Measurements from ENCODE around the gene SYNGR1.

Gene SYNGR1

GRCh38 chr22:39359659-39360195, 9.9 kb downstream of the SYNGR1 start:
- peaks cover 0 to 11% of the 10 kb centered on the region in 2 experiments for H3K36me3 ChIP-seq (ENCODE audit: control insufficient read depth in 1 of 2, insufficient read depth in 2 of 2, low read depth in 1 of 2, low read length in 2 of 2)
- no peak overlapping the region for H3K18ac ChIP-seq (ENCODE audit: low read depth in 1 of 2, low read length in 2 of 2)
- no peak overlapping the region for H3K4ac ChIP-seq (ENCODE audit: low read depth in 1 of 2, low read length in 2 of 2)
- no peak overlapping the region for H2BK15ac ChIP-seq (ENCODE audit: low read depth, poor library complexity, severe bottlenecking)
- H2AK5ac ChIP-seq (ENCODE audit: low read length, severe bottlenecking): peak overlapping the region; percentile 90
- H2AFZ ChIP-seq (ENCODE audit: low read depth, low read length): no peak overlapping the region
- H2BK5ac ChIP-seq (ENCODE audit: low read depth, low read length, poor library complexity, severe bottlenecking): no peak overlapping the region
- H3K4me3 ChIP-seq (ENCODE audit: insufficient read depth in 1 of 2, low read depth in 1 of 2, low read length in 2 of 2): no peak overlapping the region
- peaks cover 22% of the 10 kb centered on the region for H3K79me1 ChIP-seq (replicated peaks; ENCODE audit: low read length, poor library complexity, severe bottlenecking)
- WGBS: 89% methylated on average over 9 of the region's 9 CpGs
- no peak for DNase-seq
- no peaks in the 10 kb centered on the region for H3K9me3 ChIP-seq (ENCODE audit: control insufficient read depth, low read length)
- H2BK120ac ChIP-seq (ENCODE audit: low read depth, low read length): no peak overlapping the region
- no peak overlapping the region for H4K8ac ChIP-seq (ENCODE audit: low read length)
- H3K27ac ChIP-seq (ENCODE audit: low read length, poor library complexity, severe bottlenecking): no peak overlapping the region
- H3K27me3 ChIP-seq (ENCODE audit: control insufficient read depth in 1 of 2, insufficient read depth in 1 of 2, low read length in 2 of 2): no peaks in the 10 kb centered on the region
- H3K23ac ChIP-seq (ENCODE audit: low read length in 2 of 2): no peak overlapping the region
- H3K9ac ChIP-seq (ENCODE audit: low read length): no peak overlapping the region
- H4K91ac ChIP-seq (ENCODE audit: low read length): no peak overlapping the region
- H3K4me2 ChIP-seq (ENCODE audit: low read length, poor library complexity, severe bottlenecking): no peak overlapping the region
- no peak overlapping the region for H3K14ac ChIP-seq (ENCODE audit: low read length in 2 of 2)
- H2BK12ac ChIP-seq (ENCODE audit: low read length in 2 of 2): no peak overlapping the region
- H3K4me1 ChIP-seq (ENCODE audit: control insufficient read depth, insufficient read depth, low read depth, low read length): peaks cover 62% of the 10 kb centered on the region

- H3K36me3 ChIP-seq (ENCODE audit: control insufficient read depth in 1 of 2, insufficient read depth in 2 of 2, low read depth in 1 of 2, low read length in 2 of 2): peaks cover 0 to 10% of the 10 kb centered on the region in 2 experiments
- no peak overlapping the region for H2AFZ ChIP-seq (ENCODE audit: low read depth, low read length)
- no peak overlapping the region for H3K9ac ChIP-seq (ENCODE audit: low read length)
- no peak overlapping the region for H4K8ac ChIP-seq (ENCODE audit: low read length)
- no peaks in the 10 kb centered on the region for H3K27me3 ChIP-seq (ENCODE audit: control insufficient read depth in 1 of 2, insufficient read depth in 1 of 2, low read length in 2 of 2)
- H4K91ac ChIP-seq (ENCODE audit: low read length): no peak overlapping the region
- peak overlapping the region; percentile 90 for H2AK5ac ChIP-seq (ENCODE audit: low read length, severe bottlenecking)
- H3K4ac ChIP-seq (ENCODE audit: low read depth in 1 of 2, low read length in 2 of 2): no peak overlapping the region
- H3K79me1 ChIP-seq (replicated peaks; ENCODE audit: low read length, poor library complexity, severe bottlenecking): peaks cover 20% of the 10 kb centered on the region
- H3K27ac ChIP-seq (ENCODE audit: low read length, poor library complexity, severe bottlenecking): no peak overlapping the region
- no peak for DNase-seq
- H3K18ac ChIP-seq (ENCODE audit: low read depth in 1 of 2, low read length in 2 of 2): no peak overlapping the region
- no peak overlapping the region for H2BK120ac ChIP-seq (ENCODE audit: low read depth, low read length)
- no peaks in the 10 kb centered on the region for H3K9me3 ChIP-seq (ENCODE audit: control insufficient read depth, low read length)
- no peak overlapping the region for H2BK5ac ChIP-seq (ENCODE audit: low read depth, low read length, poor library complexity, severe bottlenecking)
- no peak overlapping the region for H3K14ac ChIP-seq (ENCODE audit: low read length in 2 of 2)
- H3K4me1 ChIP-seq (ENCODE audit: control insufficient read depth, insufficient read depth, low read depth, low read length): peaks cover 65% of the 10 kb centered on the region
- no peak overlapping the region for H2BK15ac ChIP-seq (ENCODE audit: low read depth, poor library complexity, severe bottlenecking)
- 95% methylated on average over 18 of the region's 18 CpGs for WGBS
- H3K23ac ChIP-seq (ENCODE audit: low read length in 2 of 2): no peak overlapping the region
- H2BK12ac ChIP-seq (ENCODE audit: low read length in 2 of 2): no peak overlapping the region
- no peak overlapping the region for H3K4me3 ChIP-seq (ENCODE audit: insufficient read depth in 1 of 2, low read depth in 1 of 2, low read length in 2 of 2)
- no peak overlapping the region for H3K4me2 ChIP-seq (ENCODE audit: low read length, poor library complexity, severe bottlenecking)
These were observed 10.5 kb downstream of the SYNGR1 start for GRCh38 chr22:39360242-39360641.

- Histone ChIP-seq H4K8ac (ENCODE audit: low read length) (no peak overlapping the region), H2AK5ac (ENCODE audit: low read length, severe bottlenecking) (peak overlapping the region; percentile 90), H3K14ac (ENCODE audit: low read length in 2 of 2) (no peak overlapping the region), H2BK15ac (ENCODE audit: low read depth, poor library complexity, severe bottlenecking) (no peak overlapping the region), H3K4me1 (ENCODE audit: control insufficient read depth, insufficient read depth, low read depth, low read length) (peaks cover 66% of the 10 kb centered on the region), H3K18ac (ENCODE audit: low read depth in 1 of 2, low read length in 2 of 2) (no peak overlapping the region), H3K4me3 (ENCODE audit: insufficient read depth in 1 of 2, low read depth in 1 of 2, low read length in 2 of 2) (no peak overlapping the region), H2BK120ac (ENCODE audit: low read depth, low read length) (no peak overlapping the region), H3K27me3 (ENCODE audit: control insufficient read depth in 1 of 2, insufficient read depth in 1 of 2, low read length in 2 of 2) (no peaks in the 10 kb centered on the region), H3K23ac (ENCODE audit: low read length in 2 of 2) (no peak overlapping the region), H3K9me3 (ENCODE audit: control insufficient read depth, low read length) (no peaks in the 10 kb centered on the region), H2BK12ac (ENCODE audit: low read length in 2 of 2) (no peak overlapping the region), H3K4ac (ENCODE audit: low read depth in 1 of 2, low read length in 2 of 2) (no peak overlapping the region), H3K4me2 (ENCODE audit: low read length, poor library complexity, severe bottlenecking) (peak overlapping the region; percentile 34), H3K36me3 (ENCODE audit: control insufficient read depth in 1 of 2, insufficient read depth in 2 of 2, low read depth in 1 of 2, low read length in 2 of 2) (peaks cover 0 to 7% of the 10 kb centered on the region in 2 experiments), H2BK5ac (ENCODE audit: low read depth, low read length, poor library complexity, severe bottlenecking) (no peak overlapping the region), H4K91ac (ENCODE audit: low read length) (no peak overlapping the region), H3K9ac (ENCODE audit: low read length) (no peak overlapping the region), H3K79me1 (replicated peaks; ENCODE audit: low read length, poor library complexity, severe bottlenecking) (peaks cover 17% of the 10 kb centered on the region), H3K27ac (ENCODE audit: low read length, poor library complexity, severe bottlenecking) (peak overlapping the region; percentile 31), H2AFZ (ENCODE audit: low read depth, low read length) (no peak overlapping the region)
- DNase-seq: no peak
- WGBS: 74% methylated on average over 13 of the region's 14 CpGs
These were observed 11.1 kb downstream of the SYNGR1 start for GRCh38 chr22:39360674-39361413.

GRCh38 chr22:39361496-39361895, 11.7 kb downstream of the SYNGR1 start:
- Histone ChIP-seq H3K4me2 (ENCODE audit: low read length, poor library complexity, severe bottlenecking) (no peak overlapping the region), H3K18ac (ENCODE audit: low read depth in 1 of 2, low read length in 2 of 2) (no peak overlapping the region), H3K4me1 (ENCODE audit: control insufficient read depth, insufficient read depth, low read depth, low read length) (peaks cover 63% of the 10 kb centered on the region), H2BK5ac (ENCODE audit: low read depth, low read length, poor library complexity, severe bottlenecking) (no peak overlapping the region), H3K9me3 (ENCODE audit: control insufficient read depth, low read length) (no peaks in the 10 kb centered on the region), H3K4me3 (ENCODE audit: insufficient read depth in 1 of 2, low read depth in 1 of 2, low read length in 2 of 2) (no peak overlapping the region), H2AK5ac (ENCODE audit: low read length, severe bottlenecking) (peak overlapping the region; percentile 86), H2BK15ac (ENCODE audit: low read depth, poor library complexity, severe bottlenecking) (no peak overlapping the region), H2BK120ac (ENCODE audit: low read depth, low read length) (no peak overlapping the region), H4K8ac (ENCODE audit: low read length) (no peak overlapping the region), H4K91ac (ENCODE audit: low read length) (no peak overlapping the region), H2AFZ (ENCODE audit: low read depth, low read length) (no peak overlapping the region), H3K27me3 (ENCODE audit: control insufficient read depth in 1 of 2, insufficient read depth in 1 of 2, low read length in 2 of 2) (no peaks in the 10 kb centered on the region), H3K23ac (ENCODE audit: low read length in 2 of 2) (no peak overlapping the region), H3K36me3 (ENCODE audit: control insufficient read depth in 1 of 2, insufficient read depth in 2 of 2, low read depth in 1 of 2, low read length in 2 of 2) (peaks cover 0 to 7% of the 10 kb centered on the region in 2 experiments), H3K9ac (ENCODE audit: low read length) (no peak overlapping the region), H3K4ac (ENCODE audit: low read depth in 1 of 2, low read length in 2 of 2) (no peak overlapping the region), H3K27ac (ENCODE audit: low read length, poor library complexity, severe bottlenecking) (no peak overlapping the region), H3K14ac (ENCODE audit: low read length in 2 of 2) (no peak overlapping the region), H3K79me1 (replicated peaks; ENCODE audit: low read length, poor library complexity, severe bottlenecking) (peaks cover 15% of the 10 kb centered on the region), H2BK12ac (ENCODE audit: low read length in 2 of 2) (no peak overlapping the region)
- WGBS: 98% methylated on average over 7 of the region's 7 CpGs
- no peak for DNase-seq
